Liver (tissue), 3 donors: ENCODE measurements around the gene KCNJ4.

Experiments used
- EGR1 ChIP-seq, 2 donors: IDR thresholded peaks; 2 replicates each; pipeline ENCODE4 v1.6.1; 2016 to 2018; ENCODE audit warnings: antibody characterized with exemption in 2 of 2, low read depth in 2 of 2
- GABPA ChIP-seq, 2 donors: IDR thresholded peaks in 1 of 2; conservative IDR thresholded peaks in 1 of 2; 2 replicates each; pipeline ENCODE4 v1.6.1; 2016; ENCODE audit warnings: antibody characterized with exemption in 2 of 2, mild to moderate bottlenecking in 1 of 2, moderate library complexity in 1 of 2
- JUND ChIP-seq, 2 donors: IDR thresholded peaks; 2 replicates each; pipeline ENCODE4 v1.6.1; 2016; ENCODE audit warnings: antibody characterized with exemption in 2 of 2
- RAD21 ChIP-seq, 2 donors: IDR thresholded peaks; 2 replicates each; pipeline ENCODE4 v1.6.1; 2016; ENCODE audit warnings: antibody characterized with exemption in 2 of 2, mild to moderate bottlenecking in 2 of 2
- RXRA ChIP-seq, 2 donors: IDR thresholded peaks; 2 replicates each; pipeline ENCODE4 v1.6.1; 2017 to 2018; ENCODE audit warnings: antibody characterized with exemption in 2 of 2, mild to moderate bottlenecking in 1 of 2
- SP1 ChIP-seq: IDR thresholded peaks from 2 replicates; pipeline ENCODE4 v1.6.1; 2018; ENCODE audit warnings: antibody characterized with exemption, mild to moderate bottlenecking
- TAF1 ChIP-seq: conservative IDR thresholded peaks from 2 replicates; pipeline ENCODE4 v1.6.1; 2016; ENCODE audit warnings: antibody characterized with exemption, mild to moderate bottlenecking
- TF ChIP-seq, protein P1 (sequence below): fragments of 150-350 bp; IDR thresholded peaks from 2 replicates; pipeline ENCODE4 v1.5.1; 2017; ENCODE audit warnings: improper control_type of control experiment, low read depth, low read length; ENCODE audit not compliant: missing input control
- TF ChIP-seq, protein P2 (sequence below): IDR thresholded peaks from 2 replicates; pipeline ENCODE4 v1.6.1; 2016; ENCODE audit warnings: antibody characterized with exemption, mild to moderate bottlenecking
- TF ChIP-seq, protein P3 (sequence below): IDR thresholded peaks from 2 replicates; pipeline ENCODE4 v1.6.1; 2016; ENCODE audit warnings: antibody characterized with exemption
- donor health status: healthy.
- donor health status: healthy.

DNA sequence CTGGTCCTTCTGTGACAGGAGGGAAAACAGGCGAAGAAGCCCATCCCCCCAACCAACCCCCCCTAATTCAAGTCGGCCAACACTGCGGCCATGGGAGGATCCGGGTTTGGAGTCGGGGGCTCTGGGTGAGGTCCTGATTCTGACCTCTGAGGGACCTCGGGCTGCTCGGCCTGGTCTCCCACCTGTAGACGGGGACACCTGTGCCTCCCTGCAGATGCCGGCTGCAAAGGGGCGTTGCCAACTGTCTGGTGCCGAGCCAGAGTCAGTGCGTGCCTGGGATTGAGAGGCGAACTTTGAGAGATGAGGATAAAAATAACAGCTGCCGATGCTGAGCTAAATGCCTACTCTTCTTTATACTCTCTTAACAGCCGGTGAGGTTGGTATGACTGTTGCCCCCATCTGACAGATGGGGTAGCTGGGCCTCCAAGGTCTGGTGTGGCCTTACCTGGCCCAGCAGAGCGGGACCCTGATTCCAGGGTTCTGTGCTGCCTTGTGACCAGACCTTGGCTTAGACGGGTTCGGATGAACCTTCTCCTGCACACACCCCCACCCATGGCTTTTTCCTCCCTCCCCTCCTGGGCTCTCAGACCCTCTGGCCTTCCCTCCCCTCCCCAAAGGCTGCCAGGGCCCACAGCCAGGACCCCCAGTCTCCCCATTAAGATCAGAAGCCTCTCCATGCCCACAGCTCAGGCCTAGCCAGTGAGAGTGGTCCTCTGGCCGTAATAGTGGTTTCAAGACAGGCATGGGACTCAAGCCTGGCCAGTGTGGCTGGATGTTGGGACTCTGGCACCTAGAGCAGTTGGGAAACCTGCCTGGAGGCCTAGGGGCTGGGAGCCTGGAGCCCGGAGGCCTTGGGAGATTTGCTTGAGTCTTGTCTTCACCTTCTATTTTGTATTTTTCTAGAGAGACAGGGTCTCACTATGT lies 41.7 kb downstream of the KCNJ4 start:
- TF ChIP-seq, protein P1, sequence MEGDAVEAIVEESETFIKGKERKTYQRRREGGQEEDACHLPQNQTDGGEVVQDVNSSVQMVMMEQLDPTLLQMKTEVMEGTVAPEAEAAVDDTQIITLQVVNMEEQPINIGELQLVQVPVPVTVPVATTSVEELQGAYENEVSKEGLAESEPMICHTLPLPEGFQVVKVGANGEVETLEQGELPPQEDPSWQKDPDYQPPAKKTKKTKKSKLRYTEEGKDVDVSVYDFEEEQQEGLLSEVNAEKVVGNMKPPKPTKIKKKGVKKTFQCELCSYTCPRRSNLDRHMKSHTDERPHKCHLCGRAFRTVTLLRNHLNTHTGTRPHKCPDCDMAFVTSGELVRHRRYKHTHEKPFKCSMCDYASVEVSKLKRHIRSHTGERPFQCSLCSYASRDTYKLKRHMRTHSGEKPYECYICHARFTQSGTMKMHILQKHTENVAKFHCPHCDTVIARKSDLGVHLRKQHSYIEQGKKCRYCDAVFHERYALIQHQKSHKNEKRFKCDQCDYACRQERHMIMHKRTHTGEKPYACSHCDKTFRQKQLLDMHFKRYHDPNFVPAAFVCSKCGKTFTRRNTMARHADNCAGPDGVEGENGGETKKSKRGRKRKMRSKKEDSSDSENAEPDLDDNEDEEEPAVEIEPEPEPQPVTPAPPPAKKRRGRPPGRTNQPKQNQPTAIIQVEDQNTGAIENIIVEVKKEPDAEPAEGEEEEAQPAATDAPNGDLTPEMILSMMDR = no peak
- TF ChIP-seq GABPA (IDR thresholded peaks at IDR 0.05 in 1 of 2, conservative IDR thresholded peaks at IDR 0.05 in 1 of 2) = no peak
- no peak for TF ChIP-seq RAD21 (IDR thresholded peaks at IDR 0.05)
- TF ChIP-seq EGR1 (IDR thresholded peaks at IDR 0.05; ENCODE audit: low read depth in 2 of 2) = no peak
- TF ChIP-seq, protein P2, sequence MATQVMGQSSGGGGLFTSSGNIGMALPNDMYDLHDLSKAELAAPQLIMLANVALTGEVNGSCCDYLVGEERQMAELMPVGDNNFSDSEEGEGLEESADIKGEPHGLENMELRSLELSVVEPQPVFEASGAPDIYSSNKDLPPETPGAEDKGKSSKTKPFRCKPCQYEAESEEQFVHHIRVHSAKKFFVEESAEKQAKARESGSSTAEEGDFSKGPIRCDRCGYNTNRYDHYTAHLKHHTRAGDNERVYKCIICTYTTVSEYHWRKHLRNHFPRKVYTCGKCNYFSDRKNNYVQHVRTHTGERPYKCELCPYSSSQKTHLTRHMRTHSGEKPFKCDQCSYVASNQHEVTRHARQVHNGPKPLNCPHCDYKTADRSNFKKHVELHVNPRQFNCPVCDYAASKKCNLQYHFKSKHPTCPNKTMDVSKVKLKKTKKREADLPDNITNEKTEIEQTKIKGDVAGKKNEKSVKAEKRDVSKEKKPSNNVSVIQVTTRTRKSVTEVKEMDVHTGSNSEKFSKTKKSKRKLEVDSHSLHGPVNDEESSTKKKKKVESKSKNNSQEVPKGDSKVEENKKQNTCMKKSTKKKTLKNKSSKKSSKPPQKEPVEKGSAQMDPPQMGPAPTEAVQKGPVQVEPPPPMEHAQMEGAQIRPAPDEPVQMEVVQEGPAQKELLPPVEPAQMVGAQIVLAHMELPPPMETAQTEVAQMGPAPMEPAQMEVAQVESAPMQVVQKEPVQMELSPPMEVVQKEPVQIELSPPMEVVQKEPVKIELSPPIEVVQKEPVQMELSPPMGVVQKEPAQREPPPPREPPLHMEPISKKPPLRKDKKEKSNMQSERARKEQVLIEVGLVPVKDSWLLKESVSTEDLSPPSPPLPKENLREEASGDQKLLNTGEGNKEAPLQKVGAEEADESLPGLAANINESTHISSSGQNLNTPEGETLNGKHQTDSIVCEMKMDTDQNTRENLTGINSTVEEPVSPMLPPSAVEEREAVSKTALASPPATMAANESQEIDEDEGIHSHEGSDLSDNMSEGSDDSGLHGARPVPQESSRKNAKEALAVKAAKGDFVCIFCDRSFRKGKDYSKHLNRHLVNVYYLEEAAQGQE = no peak
- no peak for TF ChIP-seq JUND (IDR thresholded peaks at IDR 0.05)
- TF ChIP-seq, protein P3, sequence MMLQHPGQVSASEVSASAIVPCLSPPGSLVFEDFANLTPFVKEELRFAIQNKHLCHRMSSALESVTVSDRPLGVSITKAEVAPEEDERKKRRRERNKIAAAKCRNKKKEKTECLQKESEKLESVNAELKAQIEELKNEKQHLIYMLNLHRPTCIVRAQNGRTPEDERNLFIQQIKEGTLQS = no peak
- no peak for TF ChIP-seq TAF1
- no peak for TF ChIP-seq RXRA (IDR thresholded peaks at IDR 0.05)
- no peak for TF ChIP-seq SP1
